PFSK-1 (cell line): ENCODE results near the gene TMEM140. TPM values are rescaled to one million over a fixed set of nuclear protein-coding genes. Genes with fewer than 3 reads are reported as not detected.

Experiments
- FOXP2 ChIP-seq: optimal IDR thresholded peaks from 2 replicates; pipeline ENCODE3; 2011; ENCODE audit warnings: borderline replicate concordance, control low read depth, inconsistent platforms; ENCODE audit not compliant: insufficient read depth; ENCODE audit errors: extremely low read length, extremely low read depth
- POLR2AphosphoS5 ChIP-seq: IDR thresholded peaks from 2 replicates; pipeline ENCODE4 v1.6.1; 2012; ENCODE audit warnings: low read depth, mild to moderate bottlenecking, control low read depth, low read length, moderate library complexity
- REST ChIP-seq, 2 experiments: IDR thresholded peaks; 2 replicates each; pipeline versions ENCODE4 v1.6.1 to v1.8.0; 2011 to 2012; ENCODE audit warnings: low read depth in 2 of 2, low read length in 2 of 2, control low read depth in 1 of 2, inconsistent platforms in 1 of 2, mild to moderate bottlenecking in 1 of 2, moderate library complexity in 1 of 2; ENCODE audit not compliant: insufficient read depth in 1 of 2
- SIN3A ChIP-seq: IDR thresholded peaks from 2 replicates; pipeline ENCODE4 v1.6.1; 2012; ENCODE audit warnings: mild to moderate bottlenecking, low read length, moderate library complexity, borderline replicate concordance; ENCODE audit not compliant: insufficient read depth
- TAF1 ChIP-seq: IDR thresholded peaks from 2 replicates; pipeline ENCODE4 v1.6.1; 2012; ENCODE audit warnings: low read length, control low read depth, borderline replicate concordance; ENCODE audit not compliant: insufficient read depth
- polyA plus RNA-seq: library from polyadenylated mRNA; unstranded; fragments of >200 nt; gene quantifications from one replicate; pipeline ENCODE4 v1.2.1, GENCODE V29; 2012; ENCODE audit warnings: low read depth, missing spikeins; ENCODE audit not compliant: insufficient read length

Gene TMEM140
- 12.8 TPM for polyA plus RNA-seq

- no peak for TF ChIP-seq SIN3A
- no peak for TF ChIP-seq POLR2AphosphoS5
- no peak for TF ChIP-seq REST (IDR thresholded peaks at IDR 0.05; ENCODE audit: insufficient read depth in 1 of 2, low read depth in 2 of 2, low read length in 2 of 2)
- TF ChIP-seq FOXP2: no peak
- TF ChIP-seq TAF1: no peak
Observed at GRCh38 chr7:135147899-135148721, at the start of gene TMEM140. TMEM140 (plus strand) TSS chr7:135148072; CDS start chr7:135164442, 16,370 bp downstream.

GRCh38 chr7:135098391-135098790 lies 49.5 kb upstream of the TMEM140 start:
- TF ChIP-seq POLR2AphosphoS5 (no peak), SIN3A (no peak), FOXP2 (no peak), TAF1 (no peak), REST (IDR thresholded peaks at IDR 0.05; ENCODE audit: insufficient read depth in 1 of 2, low read depth in 2 of 2, low read length in 2 of 2) (no peak)

GRCh38 chr7:135100856-135101255 lies 47.0 kb upstream of the TMEM140 start:
- no peak for TF ChIP-seq SIN3A
- TF ChIP-seq FOXP2: no peak
- TF ChIP-seq POLR2AphosphoS5: no peak
- TF ChIP-seq REST (IDR thresholded peaks at IDR 0.05; ENCODE audit: insufficient read depth in 1 of 2, low read depth in 2 of 2, low read length in 2 of 2): no peak
- TF ChIP-seq TAF1: no peak

- TF ChIP-seq FOXP2: no peak
- TF ChIP-seq REST (IDR thresholded peaks at IDR 0.05; ENCODE audit: insufficient read depth in 1 of 2, low read depth in 2 of 2, low read length in 2 of 2): no peak
- TF ChIP-seq TAF1: no peak
- no peak for TF ChIP-seq POLR2AphosphoS5
- no peak for TF ChIP-seq SIN3A
Observed at GRCh38 chr7:135102372-135102771, 45.5 kb upstream of the TMEM140 start.
